GM18499 (cell line): ENCODE measurements around the gene PRKAR1B.

Experiments
- ATAC-seq: cut with Tn5 transposase; IDR thresholded peaks from one replicate; pipeline ENCODE4 v1.9.1; 2021; ENCODE audit warnings: moderate number of reproducible peaks; ENCODE audit not compliant: insufficient read depth, unreplicated experiment

The PRKAR1B gene

GRCh38 chr7:577741-578370 lies 149.2 kb downstream of the PRKAR1B start:
- no peak for ATAC-seq

GRCh38 chr7:577278-577665 lies 149.8 kb downstream of the PRKAR1B start:
- no peak for ATAC-seq

- ATAC-seq = no peak
Measured at GRCh38 chr7:576524-577277, 150.4 kb downstream of the PRKAR1B start.

GRCh38 chr7:575425-576366 lies 151.4 kb downstream of the PRKAR1B start:
- ATAC-seq = no peak

DNA sequence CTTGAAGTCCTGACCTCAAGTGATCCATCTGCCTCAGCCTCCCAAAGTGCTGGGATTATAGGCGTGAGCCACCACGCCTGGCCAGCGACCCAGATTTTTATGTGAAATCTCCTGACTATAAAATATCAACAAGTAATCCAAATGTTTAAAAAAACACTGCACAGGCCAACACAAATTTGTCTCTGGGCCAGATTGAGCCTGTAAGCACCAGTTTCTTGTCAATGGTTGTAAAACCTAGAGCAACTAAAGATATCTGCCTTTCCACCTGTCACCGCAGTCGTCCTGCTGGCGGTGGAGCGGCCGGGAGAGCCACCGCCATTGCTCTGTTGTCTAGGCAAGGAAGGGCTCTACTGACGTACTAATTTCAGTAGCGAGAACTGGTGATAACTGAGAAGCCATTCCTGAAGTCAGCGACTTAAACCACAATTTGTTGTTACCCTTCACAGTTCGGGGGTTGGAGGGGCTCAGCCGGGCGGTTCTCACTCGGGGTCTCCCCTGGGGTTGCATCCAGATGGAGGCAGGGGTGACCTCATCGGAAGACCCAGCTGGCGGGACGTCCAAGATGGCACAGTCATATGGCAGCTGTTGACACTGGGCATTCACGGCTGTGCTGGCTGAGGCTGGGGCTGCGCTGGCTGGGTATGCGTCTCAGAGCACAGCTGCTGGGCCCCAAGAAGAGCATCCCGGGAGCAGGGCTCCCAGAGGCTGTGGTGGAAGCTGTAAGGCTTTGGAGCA lies 152.3 kb downstream of the PRKAR1B start:
- ATAC-seq = no peak

DNA sequence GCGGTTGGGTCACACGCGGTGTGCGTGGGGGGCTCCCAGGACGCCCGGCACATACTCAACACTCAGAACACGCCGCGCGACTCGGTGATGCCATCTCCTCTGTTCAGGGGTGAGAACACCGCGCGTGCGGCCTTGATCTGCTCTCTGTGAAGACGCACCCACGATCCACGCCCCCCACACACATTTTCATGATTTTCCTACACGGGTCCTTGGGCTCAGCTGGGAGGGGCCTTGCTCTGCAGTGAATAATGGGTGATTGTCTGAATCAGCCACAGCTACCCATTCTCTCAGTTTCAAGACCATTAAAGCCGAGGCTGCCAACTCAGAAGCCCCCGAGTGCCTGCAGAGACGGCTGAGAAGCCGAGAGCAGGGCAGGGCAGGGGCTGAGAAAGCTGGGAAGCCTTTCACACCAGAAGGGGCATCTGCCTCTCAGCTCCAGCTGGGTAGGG lies 153.1 kb downstream of the PRKAR1B start:
- no peak for ATAC-seq

DNA sequence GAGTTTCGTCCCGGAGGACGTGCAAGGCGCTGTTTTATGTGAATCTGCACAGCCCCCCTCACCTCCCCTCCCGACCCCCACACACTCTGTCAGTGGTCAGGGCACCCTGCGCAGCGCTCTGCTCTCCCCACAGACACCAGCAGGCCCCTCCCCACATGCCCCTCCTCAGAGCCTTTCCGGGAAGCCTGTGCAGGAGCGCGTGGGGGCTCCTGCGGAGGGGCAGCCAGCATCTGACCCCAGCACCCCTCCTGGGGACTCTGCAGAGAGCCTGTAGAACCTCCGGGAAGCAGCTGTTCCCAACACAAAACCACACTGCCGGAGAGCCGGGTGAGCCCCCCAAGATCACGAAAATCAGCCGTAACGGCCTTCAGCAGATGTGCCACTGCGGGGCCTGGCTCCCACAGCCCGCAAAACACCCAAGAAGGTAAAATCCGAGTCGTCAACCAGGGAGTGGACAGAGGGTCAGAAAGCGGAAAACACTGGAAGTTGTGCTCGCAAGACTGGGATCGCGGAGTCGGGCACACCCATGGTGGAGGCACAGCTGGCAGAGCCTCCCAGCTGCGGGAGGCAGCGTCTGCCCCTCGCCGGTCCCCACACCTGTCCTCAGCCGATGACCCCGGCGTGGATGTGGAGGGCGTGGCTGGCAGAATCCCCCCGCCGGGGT lies 153.7 kb downstream of the PRKAR1B start:
- ATAC-seq = no peak

DNA sequence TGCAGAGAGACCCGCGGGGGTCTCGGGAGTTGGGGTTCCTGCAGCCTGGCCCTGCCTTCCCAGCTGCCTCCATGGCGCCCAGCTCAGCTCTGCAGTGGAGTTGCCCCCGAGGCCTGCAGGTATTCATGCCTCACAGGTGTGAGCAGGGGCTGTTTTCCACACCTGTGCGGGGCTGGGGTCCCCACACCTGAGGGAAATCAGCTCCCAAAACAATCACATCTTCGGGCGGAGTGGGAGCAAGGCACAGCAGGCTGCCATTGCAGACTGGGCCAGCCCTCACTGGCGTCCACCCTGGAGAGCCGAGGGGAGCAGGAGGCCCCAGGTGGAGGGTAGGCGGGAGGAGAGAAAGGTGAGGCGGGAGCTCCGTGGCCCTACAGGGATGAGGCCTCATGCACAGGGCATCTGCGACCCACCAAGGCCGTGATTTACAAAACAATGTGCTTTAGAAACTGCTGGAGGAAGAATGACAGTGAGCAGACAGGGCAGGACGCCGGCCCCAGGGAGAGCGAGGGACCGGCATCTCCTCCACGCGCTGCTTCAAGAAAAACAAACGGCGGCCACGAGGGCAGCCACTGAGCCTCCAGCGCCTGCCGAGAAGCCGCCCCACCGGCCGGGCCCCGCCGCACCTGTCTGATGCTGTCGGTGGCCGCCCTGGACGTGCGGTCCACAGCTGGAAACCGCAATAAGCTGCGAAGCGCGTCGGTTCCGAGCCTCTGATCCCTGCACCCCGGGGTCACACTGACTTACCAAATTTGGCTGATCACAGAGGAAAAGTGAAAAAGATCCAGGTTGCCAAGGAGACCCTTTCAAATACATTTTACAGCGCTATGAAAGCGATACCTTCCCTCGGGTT lies 154.4 kb downstream of the PRKAR1B start:
- ATAC-seq = no peak

GRCh38 chr7:571718-572415 lies 155.2 kb downstream of the PRKAR1B start:
- no peak for ATAC-seq

DNA sequence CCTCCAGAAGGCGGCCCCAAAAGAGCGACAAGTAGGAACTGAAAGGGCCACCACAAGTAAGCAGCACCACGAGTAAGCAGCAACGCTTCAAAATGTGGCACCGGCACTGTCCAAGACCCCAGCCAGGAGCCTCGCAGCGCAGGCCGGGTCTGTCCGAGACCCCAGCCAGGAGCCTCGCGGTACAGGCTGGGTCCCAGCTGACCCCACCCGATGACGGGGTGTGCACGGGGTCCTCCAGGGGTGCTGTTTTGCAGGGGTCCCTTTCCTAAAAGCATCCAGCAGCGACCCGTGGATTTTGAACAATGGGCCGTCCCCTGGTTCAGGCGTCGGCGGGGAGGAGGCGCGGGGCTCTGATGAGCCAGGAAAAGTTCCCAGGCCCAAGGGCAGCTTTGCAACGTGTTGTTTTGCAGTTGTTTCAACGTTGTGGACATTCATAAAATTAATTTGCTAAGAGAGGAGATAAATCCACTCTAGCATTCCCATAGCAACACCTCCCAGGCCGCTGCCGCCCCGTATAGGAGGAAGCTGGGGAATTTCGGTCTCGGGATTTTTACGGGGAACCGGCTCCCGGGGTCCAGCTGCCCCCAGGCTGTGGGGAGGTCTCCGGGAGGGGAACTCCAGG lies 155.9 kb downstream of the PRKAR1B start:
- ATAC-seq = no peak

DNA sequence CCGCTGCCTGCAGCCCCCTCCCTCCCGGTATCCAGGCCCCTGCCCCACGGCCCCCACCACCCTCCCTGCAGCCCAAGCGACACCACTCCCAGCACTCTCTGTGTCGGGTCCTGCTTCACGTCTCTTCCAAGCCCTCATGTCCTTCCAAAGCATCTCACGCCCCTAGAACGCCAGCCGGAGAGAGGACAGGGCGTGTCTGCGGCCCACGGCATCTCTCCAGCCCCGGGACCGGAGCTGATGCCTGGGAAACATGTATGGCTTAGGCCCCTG lies 156.3 kb downstream of the PRKAR1B start:
- no peak for ATAC-seq

- ATAC-seq = no peak
Measured at GRCh38 chr7:569996-570800, 156.9 kb downstream of the PRKAR1B start.

DNA sequence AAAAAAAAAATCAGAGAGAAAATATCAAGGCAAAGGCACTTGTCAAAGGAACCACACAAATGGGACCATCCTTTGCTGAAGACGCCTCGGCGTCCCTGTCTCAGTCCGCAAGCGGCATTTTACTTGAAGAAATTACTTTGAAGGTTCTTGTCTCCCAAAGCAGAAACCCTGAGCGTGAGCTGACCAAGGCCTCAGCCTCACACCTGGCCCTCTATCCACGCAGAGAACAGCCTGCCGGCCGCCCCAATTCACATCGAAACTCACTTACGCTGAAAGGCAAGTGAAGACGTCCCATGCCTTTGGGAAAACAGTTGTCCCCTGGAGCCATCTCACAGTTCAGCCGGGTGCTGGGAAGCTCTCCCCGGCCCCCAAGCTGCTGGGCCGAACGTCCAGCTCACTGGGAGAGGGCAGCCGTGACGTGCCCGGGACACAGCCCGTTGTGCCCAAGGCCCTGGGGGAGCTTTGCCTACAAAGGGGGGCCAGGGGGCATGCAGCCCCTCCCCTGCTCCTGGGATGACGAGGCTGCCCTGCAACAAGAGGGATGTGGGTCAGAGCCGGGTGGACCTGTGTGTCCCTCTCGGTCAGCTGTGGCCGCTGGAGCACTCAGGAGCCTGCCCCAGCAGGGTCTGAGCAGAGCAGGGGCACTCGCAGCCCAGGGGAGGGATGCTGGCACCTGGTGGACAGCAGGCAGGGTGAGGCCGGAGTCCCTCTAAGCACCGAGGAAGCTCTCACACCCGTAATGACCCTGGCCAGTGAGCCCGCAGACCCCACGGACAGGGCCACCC lies 157.8 kb downstream of the PRKAR1B start:
- no peak for ATAC-seq

DNA sequence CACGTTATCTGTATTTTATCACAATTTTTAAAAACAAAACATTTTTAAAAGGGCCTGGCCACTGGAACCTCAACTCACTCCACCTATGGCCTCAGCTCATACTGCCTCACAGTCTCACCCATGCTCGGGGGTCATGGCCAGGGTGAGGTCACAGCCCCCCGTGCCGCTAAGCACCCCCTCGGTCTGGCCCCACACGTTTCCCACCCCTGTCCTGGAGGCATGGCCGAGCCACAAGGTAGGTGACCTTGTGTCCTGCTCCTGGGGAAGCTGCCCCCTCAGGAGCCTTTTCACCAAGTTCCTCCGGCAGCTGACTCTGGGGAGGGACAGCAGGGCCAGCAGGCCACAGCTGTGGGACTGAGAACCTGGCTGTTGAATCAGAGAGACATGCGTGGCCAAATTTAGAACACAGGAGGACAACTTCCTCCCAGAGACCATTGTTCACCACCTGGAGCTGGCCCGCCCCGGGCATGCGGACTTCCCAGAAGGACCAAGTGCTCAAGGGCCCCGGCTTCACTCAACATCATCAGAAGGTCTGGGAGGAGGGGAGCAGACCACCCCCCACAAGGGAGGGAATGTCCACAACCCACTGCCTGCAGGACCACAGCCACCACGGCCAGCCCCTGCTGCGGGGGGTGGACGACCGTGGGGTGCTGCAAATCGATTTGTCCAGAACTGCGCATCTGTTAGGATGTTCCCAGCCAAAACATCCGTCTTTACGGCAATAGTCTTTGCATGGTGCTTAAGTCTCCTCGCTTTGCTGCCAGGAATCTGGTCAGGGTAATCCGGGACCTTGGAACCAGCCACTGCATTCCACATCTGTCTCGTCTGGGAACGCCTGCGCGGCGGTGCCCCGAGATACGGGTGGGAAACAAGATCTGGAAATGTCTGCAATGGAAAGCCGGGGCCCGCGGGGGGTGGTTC lies 158.8 kb downstream of the PRKAR1B start:
- no peak for ATAC-seq

DNA sequence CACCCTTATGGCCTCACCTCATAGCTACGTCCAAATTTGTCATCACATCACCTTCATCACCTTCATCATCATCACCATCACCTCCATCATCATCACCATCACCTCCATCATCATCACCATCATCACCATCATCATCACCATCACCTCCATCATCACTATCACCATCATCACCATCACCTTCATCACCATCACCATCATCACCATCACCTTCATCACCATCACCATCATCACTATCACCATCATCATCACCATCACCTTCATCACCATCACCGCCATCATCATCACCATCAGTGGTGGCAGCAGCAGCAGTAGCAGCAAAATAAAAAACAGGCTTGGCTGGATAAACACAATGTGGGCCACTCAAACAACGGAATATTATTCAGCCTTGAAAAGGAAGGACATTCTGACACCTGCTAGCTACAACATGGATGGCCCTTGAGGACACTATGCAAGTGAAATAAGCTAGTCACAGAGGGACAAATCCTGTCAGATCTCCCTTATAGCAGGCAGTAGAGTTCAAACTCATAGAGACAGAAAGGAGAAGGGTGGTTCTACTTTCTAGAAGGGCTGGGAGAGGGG lies 159.7 kb downstream of the PRKAR1B start:
- ATAC-seq = no peak
